AG09309 (cell line): Measurements from ENCODE around the gene MSL1.
"Not testable (repeated sequence)": the region's sequence is repeated elsewhere in the genome, so short reads cannot be mapped to it uniquely, and the experiment has no call there.

Source experiments
- DNase-seq: peaks from one replicate; pipeline ENCODE4 v3.0.0-alpha.2; 2010; ENCODE audit warnings: low read depth
- H3K4me3 ChIP-seq: 2 replicates; pipeline ENCODE4 v1.5.1; 2011; ENCODE audit warnings: mild to moderate bottlenecking, low read depth, low read length, moderate library complexity; ENCODE audit not compliant: control insufficient read depth
- CTCF ChIP-seq: IDR thresholded peaks from 2 replicates; pipeline ENCODE4 v1.5.1; 2011; ENCODE audit warnings: mild to moderate bottlenecking, low read depth, low read length, inconsistent platforms; ENCODE audit not compliant: insufficient read depth, control insufficient read depth; ENCODE audit errors: missing control alignments

MSL1 gene

GRCh38 chr17:40134184-40134583, 12.4 kb downstream of the MSL1 start:
- DNase-seq, result no peak

GRCh38 chr17:40135817-40136216, 14.0 kb downstream of the MSL1 start:
- no peak for DNase-seq
- TF ChIP-seq CTCF, result no peak
- no peak overlapping the region for H3K4me3 ChIP-seq

More at GRCh38 chr17:40134184-40134583, 12.4 kb downstream of the MSL1 start:
- no peak overlapping the region for H3K4me3 ChIP-seq
- TF ChIP-seq CTCF, result no peak

DNA sequence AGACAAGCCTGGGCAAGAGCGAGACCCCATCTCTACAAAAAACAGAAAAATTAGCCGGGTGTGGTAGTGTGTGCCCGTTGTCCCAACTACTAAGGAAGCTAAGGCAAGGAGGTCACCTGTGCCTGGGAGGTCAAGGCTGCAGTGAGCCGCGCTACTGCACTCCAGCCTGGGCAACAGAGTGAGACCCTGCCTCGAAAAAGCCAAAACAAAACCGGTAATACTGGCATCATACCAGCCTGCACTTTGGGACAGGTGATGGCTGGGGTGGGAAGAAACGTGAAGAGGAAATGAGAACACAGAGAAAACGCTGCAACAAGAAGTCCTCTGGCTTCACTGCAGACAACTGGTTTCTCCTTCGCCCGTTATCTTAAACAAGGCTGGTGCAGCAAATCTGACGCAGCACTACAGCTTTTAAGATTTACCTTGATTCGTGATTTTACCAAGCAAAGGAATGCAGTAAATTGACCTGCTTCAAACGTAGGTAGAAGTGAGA, 17.8 kb downstream of the MSL1 start:
- no peak for TF ChIP-seq CTCF
- DNase-seq, result no peak
- peak overlapping the region; percentile 58 for H3K4me3 ChIP-seq

DNA sequence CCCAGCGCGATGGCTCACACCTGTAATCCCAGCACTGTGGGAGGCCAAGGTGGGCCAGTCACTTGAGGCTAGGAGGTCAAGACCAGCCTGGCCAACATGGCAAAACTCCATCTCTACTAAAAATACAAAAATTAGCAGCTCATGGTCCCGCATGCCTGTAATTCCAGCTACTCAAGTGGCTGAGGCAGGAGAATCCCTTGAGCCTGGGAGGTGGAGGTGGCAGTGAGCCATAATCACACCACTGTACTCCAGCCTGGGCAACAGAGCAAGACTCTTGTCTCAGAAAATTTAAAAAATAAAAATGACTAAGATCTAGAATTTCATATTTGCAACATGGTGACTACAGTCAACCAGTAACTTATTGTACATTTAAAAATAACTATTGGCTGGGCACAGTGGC, 21.4 kb downstream of the MSL1 start:
- DNase-seq, H3K4me3 ChIP-seq: not testable (repeated sequence)

DNA sequence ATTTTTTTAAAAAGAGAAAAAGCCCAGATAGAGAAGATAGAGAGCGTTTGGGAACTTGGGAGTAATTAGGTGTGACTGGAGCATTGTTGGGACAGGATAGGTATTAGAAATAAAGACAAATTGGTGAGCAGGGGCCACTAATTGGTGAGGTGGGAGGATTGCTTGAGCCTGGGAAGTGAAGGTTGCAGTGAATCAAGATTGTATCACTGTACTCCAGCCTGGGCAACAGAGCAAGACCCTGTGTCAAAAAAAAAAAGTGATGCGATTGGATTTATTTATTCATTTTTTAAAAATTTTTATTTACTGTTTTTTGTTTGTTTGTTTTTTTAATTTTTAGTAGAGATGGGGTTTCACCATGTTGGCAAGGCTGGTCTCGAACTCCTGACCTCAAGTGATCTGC, 23.7 kb downstream of the MSL1 start:
- no peak for DNase-seq
- no peak overlapping the region for H3K4me3 ChIP-seq
- TF ChIP-seq CTCF, result no peak

DNA sequence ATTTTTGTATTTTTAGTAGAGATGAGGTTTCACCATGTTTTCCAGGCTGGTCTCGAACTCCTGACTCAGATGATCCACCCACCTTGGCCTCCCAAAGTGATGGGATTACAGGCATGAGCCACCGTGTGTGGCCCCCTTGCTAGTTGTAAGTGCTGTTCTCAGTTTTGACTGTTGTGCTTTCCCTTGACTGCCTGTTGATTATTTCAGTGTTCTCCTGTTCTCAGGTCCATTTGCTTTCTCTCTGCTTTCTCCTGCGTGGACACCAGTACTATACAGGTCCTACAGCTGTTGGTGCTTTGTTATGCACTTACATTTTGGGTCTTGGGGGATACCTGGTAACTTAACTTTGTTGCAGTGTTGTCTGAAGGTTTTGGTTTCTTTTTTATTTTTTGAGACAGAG, 26.8 kb downstream of the MSL1 start:
- no peak for DNase-seq
- TF ChIP-seq CTCF, result no peak
- H3K4me3 ChIP-seq, result no peak overlapping the region

GRCh38 chr17:40150276-40150675, 28.5 kb downstream of the MSL1 start:
- TF ChIP-seq CTCF, result no peak
- no peak overlapping the region for H3K4me3 ChIP-seq
- no peak for DNase-seq
